Measurements from ENCODE around the gene RECK.

- TF ChIP-seq REST (IDR thresholded peaks at IDR 0.05; ENCODE audit: insufficient read depth in 1 of 2, low read depth in 2 of 2, low read length in 2 of 2) (no peak), POLR2AphosphoS5 (IDR thresholded peaks at IDR 0.05; ENCODE audit: low read depth, low read length) (no peak), FOXP2 (optimal IDR thresholded peaks at IDR 0.05; ENCODE audit: borderline replicate concordance, extremely low read depth, extremely low read length, insufficient read depth) (no peak)
Observed at GRCh38 chr9:36074055-36074454, 37.3 kb downstream of the RECK start.

All from PFSK-1 (cell line).